NCI-H526 (cell line): ENCODE measurements around the gene MCCD1.

ENCODE experiments used
- DNase-seq, 2 experiments: peaks; one replicate each; lab custom pipeline; 2025; lab: John Stamatoyannopoulos, UW

MCCD1 gene

GRCh38 chr6:31572041-31572911 is 43.5 kb downstream of the MCCD1 start, which contains the start of gene LTA:
Gene LTA, plus strand, starts transcription at chr6:31572289. Its CDS starts 454 bp downstream, at chr6:31572743.
- no peak for DNase-seq

GRCh38 chr6:31573239-31574105 is 44.7 kb downstream of the MCCD1 start:
- no peak for DNase-seq

- no peak for DNase-seq
These were observed 45.6 kb downstream of the MCCD1 start for GRCh38 chr6:31574106-31575061.

- peak in 1 of 2 experiments; percentile 11 for DNase-seq
These were observed 46.7 kb downstream of the MCCD1 start, which contains the start of gene TNF for GRCh38 chr6:31575335-31575901. Gene TNF, plus strand, starts transcription at chr6:31575565. Its CDS starts 177 bp downstream, at chr6:31575742.

GRCh38 chr6:31575952-31576685 is 47.4 kb downstream of the MCCD1 start:
- no peak for DNase-seq

- DNase-seq, result no peak
These were observed 48.3 kb downstream of the MCCD1 start for GRCh38 chr6:31576897-31577578.

- DNase-seq, result no peak
These were observed 48.8 kb downstream of the MCCD1 start for GRCh38 chr6:31577579-31577966.

GRCh38 chr6:31578184-31579118 is 49.7 kb downstream of the MCCD1 start:
- no peak for DNase-seq

GRCh38 chr6:31579119-31579505 is 50.4 kb downstream of the MCCD1 start:
- DNase-seq, result no peak
